Putamen (tissue), 1 donor: ENCODE measurements around the gene MGMT.

Experiments
- DNase-seq: peaks from one replicate; pipeline ENCODE4 v3.0.0-alpha.2; 2016; ENCODE audit warnings: low spot score

MGMT gene

DNA sequence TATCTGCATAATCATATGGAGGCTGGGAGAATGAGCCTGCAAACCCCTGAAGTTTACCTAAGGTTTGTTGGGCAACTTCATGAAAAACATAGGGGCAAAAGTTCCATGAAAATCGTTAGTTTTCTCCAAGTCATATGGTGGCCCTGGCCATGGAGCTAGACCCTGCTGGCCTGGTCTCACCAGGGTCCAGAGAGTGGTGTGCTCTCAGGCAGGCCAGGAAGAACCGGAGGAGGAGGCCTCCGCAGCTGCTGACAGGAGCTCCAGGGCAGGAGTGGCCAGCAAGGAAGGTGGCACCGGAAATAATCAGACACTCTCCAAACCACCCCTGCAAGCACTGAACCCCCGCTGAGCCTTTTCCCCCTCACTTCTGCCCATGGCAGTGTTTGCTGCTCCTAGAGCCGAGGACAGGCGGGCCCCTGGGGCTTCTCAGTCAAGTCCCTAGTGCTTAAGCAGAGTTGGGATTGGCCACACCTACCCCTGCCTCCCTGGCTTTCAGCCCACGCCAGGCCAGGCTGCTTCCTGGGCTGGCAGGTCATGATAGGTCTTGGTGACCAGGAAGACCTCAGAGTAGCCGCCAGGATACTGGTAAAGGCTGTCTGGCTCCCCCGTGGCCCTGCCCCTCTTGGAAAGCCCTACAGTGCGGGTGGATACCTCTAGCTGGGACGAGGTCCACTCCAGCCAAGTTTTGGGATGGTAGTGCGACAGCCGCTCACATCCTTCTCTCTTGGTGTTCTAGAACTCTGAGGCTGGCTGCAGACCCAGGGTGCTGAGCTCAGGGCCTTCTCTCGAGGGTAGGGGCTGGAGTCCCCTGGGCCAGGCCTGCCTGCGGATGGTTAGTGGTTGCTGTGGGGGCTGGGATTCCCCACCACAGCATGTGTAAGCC is 242.8 kb downstream of the MGMT start:
- DNase-seq = no peak

DNA sequence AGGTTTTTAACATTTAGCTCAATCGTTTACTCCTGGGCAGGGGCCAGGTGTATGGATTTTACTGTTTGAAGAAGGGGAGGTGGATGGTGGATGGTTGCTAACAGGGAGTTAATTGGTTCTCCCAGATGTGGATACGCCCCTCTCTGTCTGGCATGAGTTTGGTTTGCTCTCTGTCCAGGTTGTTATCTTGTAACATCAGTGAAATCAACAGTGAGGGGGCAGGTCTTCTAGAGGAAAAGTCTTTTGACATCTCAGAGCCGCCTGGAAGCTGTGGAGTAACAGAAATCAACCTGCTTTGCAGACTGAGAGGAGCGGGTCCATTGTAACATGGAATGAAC is 243.4 kb downstream of the MGMT start:
- no peak for DNase-seq

DNA sequence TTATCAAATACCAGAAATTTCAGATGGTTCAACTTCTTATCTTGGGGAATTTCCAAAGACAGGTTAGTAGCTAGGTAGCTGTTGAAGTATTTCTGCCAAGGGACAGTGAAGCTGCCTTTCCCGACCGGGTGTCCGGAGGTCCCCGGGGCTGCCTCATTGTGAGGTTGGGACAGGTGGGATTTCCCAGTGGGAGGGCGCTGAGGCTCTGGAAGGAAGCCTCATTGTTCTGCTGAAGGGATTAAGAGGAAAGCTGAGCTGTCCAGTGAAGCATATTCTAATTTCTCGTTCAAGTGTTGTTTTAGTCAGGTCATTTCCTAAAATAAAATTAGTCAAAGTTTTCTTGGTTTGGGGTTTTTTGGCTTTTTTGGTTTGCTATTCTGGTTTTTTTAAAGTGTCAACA is 244.2 kb downstream of the MGMT start:
- DNase-seq = no peak

DNA sequence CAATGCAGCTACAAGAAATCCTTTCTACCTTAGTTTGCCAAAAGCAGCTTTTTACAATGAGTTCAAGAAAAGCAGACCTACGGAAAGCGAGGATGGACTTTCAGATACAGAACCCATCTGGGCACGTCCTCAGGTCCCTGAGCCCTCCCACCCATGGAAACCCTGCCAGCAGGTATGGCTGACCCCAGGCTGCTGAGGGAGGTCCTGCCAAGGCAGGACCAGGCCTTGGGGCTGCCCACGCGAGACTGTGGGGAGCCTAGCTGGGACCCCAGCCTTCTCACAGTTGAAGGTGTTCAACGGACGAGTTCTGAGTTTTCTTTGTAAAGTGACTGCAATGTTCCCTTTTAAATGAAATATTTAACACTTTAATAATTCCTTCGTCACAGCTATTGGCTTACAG is 245.0 kb downstream of the MGMT start:
- DNase-seq = no peak

DNA sequence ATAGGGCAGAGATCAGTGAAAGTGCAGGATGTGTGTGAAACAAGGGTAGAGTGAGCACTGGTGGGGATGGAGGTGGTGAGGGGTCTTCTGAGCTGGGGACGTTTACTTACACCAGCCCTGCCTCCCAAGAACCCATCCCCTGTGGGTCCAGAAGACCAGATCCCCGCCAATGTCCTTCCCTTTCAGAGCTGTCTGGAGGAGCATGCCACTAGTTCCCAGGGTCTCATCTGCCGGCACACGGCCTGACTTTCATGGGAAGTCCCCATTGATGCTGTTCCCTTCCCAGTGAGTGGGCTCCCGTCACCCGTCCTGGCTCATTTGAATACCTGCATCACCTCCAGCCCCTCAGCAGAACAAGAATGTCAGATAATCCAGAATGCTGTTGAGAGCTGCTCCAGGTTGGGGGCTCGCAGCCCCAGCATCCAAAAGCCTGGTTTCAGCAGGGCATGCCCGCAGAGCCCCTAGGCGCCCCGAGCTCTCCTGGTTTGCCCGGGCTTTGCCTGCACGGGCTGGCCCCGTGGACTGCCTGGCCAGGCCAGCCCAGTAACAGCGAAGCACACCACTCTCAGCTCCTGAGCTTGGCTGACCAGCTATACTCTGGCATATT is 246.7 kb downstream of the MGMT start:
- no peak for DNase-seq

DNA sequence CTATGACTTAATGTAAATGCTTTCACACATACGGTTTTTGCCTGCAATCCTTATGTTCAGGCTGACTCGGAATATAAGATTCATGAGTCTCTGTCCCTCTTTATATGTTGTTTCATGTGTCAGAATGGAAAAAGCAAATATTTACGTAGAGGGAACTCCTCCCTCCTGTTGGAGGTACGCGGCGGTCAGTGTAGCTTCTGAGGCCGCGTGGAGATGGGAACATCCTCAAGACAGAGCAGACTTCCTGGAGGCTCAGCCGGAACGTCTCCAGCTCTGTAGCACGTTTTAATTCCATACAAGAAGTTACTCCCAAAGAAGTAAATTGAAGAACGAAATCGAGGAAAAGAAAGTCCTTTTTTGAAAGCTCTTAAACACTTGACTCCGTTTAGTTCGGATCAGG is 248.8 kb downstream of the MGMT start:
- no peak for DNase-seq

DNA sequence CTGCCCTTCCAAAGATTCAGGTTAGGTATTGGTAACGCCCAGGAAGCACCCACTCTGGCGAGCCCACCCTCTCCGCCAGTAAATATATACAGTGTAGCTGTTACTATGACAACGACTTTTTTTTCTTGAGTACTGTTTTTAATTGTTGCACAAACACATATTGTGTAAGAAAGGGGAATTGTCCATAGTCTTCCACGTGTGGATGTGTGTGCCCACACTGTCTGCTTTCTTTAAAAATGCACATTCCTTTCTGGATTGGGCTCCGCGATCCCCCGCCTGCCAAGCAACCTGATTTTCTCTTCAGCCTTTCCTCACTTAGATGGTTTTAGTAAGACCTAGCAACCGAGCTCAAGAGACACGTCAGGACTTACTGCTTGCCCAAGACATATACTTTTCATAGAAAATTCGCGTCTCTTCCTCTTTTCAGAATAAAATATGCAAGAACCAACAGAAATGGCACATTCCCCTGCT is 249.2 kb downstream of the MGMT start:
- no peak for DNase-seq

DNA sequence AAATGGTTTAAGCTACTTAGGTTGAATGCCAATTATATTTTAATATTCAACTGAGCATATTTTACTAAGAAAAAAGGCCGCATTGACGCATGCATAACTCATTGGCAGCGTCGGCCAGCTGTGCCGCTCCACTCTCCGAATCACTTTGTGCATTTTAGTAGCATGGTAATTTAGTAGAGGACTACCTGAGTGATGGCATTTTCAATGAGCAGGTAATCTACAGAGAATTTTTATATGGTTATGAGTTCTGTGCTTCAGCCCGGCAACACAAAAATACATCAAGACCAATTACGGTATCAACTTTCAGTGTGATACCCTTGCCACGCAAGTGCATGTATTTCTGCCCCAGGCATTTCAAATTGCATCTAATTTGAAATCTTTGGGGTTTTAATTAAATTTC is 249.8 kb downstream of the MGMT start:
- DNase-seq = no peak

DNA sequence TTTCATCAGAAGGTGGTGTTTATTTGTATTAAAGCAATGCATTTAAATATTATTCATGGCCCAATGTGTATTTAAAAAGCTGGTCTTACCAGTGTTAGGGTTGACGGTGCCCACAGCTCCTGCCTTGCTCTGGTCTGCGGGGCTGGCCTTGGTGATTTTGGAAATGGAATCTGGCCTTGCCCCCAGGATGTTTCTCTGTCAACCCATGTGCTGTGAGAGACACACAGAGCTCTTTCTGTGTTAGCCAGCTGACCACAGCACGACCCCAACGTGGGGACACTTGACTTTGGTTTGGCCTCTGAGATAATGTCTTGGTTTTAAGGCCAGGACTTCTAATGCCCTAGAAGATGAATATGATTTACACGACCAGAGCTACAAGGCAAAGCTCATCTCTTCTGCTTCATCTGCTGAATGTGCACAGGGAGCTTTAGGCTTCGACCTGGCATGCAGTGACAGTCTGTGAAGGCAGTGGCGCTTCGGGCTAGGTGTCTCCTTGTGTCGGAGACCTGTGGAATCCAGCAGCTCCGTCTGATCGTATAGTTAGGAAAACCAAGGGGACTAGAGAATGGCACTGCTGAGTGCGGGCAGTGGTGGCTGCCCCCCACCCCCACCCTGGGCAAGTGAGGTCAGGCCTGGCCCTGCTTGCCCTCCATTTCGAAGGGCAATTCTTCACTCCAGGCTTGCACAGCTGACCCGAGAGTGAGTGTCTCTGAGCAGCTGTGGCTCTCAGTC is 250.9 kb downstream of the MGMT start:
- DNase-seq = no peak

DNA sequence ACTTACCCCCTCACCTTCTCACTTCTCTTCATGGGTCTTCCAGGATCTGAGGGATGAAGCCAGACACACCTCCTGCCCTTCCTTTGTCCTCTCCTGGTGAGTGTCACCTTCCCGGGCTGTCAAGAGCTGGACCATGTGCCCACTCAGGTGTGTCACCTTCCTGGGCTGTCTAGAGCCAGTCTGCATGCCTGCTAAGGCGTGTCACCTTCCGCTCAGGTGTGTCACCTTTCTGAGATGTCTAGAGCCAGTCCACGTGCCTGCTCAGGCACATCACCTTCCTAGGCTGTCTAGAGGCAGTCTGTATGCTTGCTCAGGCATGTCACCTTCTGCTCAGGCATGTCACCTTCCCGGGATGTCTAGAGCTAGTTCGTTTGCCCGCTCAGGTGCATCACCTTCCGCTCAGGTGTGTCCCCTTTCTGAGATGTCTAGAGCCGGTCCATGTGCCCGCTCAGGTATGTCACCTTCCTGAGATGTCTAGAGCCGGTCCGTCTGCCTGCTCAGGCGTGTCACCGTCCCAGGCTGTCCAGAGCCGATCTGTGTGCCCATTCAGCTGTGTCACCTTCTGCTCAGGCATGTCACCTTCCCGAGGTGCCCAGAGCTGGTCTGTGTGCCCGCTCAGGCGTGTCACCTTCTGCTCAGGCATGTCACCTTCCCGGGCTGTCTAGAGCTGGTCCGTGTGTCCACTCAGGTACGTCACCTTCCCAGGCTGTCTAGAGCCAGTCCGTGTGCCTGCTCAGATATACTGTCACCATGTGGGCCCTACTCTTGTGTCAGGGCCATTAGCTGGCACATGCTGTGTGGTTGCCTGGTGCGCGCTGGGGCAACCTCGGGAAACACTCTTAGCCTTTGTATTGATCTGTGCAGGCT is 251.7 kb downstream of the MGMT start:
- DNase-seq = no peak

DNA sequence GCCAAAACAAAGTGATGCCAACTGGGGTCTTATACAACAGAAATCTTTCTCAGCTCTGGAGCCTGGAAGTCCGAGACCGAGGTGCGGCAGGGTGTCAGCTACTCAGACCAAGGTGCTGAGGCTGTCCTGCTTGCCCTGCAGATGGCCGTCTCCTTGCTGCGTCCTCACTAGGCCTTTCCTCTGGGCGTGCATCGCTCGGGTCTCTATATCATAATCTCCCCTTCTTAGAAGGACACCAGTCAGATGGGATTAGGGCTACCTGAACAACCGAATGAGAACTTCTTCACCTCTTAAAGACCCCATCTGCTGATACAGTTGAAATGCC is 252.3 kb downstream of the MGMT start:
- no peak for DNase-seq

DNA sequence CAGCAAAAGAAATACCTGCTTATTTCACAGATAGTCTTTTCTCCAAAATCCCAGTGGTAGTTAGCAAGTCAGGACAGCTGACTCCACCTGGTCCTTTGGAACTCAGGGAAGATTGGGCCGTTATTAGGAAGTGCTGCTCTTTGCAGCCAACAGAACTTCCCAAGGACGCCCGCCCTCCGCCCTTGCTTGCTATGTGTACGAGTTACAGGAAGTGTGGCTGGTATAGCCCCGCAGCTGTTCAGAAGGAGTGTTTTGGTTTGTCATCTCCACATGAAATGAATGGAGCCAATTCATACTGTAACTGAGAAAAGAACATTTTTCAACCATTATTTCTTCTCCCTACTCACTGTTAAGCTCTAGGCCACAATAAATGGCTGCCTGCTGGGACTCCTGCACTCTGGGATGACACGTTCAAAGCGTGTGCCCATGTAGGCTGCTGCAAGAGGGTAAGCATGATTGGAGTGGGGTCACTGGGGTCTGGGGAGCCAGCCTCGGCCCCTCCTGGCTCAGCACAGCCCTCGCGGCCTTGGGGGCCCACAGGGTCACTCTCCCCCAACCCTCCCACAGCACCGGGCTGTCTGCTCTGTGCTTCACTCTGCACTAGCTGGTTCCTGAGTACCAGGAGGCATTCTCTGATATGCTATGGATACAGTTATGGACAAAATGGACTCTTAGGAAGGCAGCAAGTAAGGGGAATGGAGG is 253.0 kb downstream of the MGMT start:
- no peak for DNase-seq

DNA sequence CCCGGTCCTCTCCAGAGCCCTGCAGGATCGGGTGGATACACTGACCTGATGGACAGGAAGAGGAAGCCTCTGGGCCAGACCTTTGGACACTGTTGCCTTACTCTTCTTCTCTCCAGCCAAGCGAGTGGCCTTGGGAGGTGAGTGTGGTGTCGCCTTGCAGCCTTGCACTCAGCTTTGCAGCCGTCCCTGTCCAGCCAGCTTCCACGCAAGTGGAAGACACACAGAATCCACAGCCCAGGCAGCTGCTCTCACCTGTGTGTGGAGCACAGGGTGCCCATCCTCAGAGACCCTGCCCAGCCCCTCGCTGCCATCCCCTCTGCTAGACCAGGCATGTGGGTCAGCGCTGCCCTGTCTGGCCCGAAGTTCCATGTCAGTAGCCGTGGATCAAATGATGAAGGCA is 258.0 kb downstream of the MGMT start:
- DNase-seq = no peak

DNA sequence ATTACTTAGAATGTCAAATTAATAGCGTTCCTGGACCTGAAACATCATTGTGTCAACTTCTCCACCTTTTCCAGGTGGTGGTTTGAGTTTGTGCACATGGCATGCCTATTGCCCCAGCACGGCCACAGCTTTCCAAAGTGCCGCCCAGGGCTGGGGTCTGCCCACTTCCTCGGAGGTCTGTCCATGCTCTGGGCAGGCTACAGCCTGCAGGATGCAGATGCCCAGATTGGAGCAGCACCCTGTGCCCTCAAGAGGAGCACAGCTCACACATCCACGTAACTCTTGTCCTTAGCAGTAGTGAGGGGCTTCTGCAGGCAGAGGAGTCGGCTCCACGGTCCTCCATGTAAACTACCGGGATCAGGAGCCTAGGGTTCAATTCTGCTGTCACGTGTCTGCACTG is 258.4 kb downstream of the MGMT start:
- no peak for DNase-seq

DNA sequence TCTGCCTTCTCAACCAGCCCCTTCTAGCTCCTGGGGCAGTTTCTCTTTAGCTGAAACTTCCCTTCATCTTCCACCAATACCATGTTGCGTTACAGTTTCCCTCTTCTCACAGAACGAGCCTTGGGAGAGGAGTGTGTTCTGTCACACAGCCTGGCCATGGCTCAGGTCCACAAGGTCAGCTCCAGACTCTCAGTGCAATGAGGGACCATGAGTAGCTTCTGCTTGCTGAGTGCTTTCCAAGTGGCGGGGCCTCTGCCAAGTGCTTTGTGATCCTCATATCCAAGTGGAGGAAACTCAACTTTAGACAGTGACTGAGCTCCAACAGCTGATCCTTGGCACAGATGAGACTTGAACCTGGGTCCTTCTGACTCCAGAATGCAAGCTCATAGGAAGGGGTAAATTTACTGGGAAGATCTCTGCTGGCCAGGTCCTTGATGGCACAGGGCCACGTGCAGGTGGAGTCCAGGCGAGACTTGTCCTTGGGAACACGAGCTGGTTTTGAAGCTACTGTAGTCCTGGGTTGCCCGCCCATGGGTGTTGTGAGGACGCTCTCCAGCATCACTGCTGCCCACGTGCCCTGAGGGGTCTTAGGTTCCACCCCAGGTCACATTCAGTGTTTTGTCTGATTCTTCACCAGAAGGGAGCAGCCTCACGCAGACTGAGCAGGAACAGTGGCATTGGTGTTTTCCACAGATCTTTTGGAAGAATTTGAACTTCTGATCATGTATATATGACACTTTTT is 259.0 kb downstream of the MGMT start:
- DNase-seq = no peak

DNA sequence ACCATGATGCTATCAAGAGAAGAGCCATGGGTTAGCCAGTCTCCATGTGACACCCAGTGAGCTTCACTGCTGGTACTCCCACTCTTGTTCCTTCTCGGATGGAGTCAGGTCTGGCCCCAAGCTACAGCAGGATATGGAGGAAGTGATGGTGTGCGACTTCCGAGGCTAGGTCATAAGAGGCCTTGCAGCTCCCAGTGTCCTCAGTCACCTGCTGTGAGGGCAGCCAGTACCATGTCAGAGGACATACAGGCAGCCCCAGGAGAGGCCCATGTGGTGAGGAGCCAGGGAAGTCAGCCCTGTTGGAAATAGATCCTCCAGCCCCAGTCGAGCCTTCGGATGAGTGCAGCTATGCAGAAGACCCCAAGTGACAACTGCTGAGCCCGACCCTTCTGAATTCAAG is 260.0 kb downstream of the MGMT start:
- no peak for DNase-seq

DNA sequence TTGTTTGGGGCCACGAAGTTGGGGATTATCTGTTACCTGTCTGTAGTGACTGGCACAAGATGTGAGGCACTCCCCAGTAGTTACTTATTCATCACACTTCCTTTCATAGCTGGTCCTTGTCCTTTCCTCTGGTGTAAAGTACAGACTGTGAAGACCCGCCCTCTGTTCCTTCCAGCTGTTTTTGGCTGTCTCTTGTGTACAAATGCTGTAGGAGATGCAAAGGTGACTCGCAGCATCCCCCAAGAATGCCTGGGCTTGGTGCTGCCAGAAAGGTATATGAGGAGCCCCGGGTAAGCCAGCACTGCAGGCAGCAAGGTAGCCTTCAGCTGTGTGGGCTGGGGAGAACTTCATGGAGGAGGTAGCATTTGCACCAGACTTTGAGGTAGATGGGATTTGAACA is 260.5 kb downstream of the MGMT start:
- DNase-seq = no peak

DNA sequence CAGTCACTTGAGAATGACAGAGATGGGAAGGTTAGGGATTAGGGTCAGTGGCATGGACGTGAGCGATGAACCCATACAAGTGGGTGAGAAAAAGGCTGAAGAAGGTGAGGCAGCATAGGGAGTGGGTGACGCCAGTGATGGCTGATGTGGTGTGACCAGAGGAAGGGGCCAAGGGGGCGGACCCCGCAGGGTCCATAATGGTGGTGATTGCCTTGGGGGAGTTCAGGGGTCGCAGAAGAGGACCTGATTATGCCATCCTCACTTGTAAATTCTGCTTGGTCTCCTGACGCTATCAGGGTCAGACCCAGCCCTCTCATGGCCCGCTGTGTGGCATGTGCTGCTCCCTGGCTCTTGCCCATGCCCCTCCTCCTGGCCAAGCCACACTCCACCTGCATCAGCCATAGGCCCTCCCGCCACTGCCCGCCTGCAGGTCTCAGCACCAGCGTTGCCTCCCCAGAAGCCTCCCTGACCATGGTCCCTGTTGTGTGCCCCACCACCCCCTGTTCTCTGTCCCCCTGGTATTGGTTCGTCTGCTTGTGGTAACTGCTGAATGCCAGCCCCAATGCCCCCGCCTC is 261.3 kb downstream of the MGMT start:
- DNase-seq = no peak

DNA sequence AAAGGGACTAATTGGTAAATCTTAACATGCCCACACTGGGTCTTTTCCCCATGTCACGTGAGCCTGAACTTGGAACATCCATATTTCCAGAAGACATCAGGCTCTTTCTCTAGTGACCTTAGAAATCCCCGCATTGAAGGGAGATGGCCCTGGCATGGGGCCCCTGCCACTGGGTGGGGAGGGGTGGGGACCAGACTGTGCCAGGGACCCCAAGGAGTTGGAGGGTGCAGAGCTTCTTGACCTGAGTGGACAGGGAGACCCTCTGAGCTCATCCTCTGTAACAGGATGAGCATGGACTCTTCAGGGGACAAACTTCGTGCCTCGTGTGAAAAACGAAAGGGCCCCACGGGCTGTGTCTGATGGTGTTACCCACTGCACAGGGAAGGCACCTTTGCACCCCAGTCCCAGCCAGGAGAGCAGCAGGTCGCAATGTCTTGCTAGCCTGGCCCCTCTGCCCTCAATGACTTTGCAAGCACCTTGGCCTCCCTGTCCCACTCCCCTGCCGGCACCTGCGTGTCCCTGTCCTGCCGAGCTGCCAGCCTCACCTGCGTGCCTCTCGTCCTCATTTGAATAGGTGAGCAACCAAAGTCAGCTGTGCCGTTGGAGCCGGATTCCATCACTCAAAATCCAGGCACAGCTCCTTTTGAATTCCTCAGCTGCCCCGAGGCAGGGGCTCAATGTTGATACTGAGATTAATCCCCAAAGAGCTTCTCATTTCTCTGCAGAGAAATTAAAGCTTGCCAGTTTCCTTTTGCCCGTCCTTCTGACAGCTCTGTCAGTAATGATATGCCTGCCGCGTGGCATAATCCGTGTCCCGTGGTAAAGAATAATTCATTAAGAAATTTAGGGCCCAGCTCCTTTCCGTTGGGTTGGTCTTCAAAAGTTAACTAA is 262.1 kb downstream of the MGMT start:
- no peak for DNase-seq
